Esophagus muscularis mucosa (tissue), 4 donors: ENCODE data around the gene RMDN3. TPM values are rescaled to one million over a fixed set of nuclear protein-coding genes. Genes with fewer than 3 reads are reported as not detected.

Source experiments
- DNase-seq: peaks from one replicate; pipeline ENCODE4 v3.0.0-alpha.2; 2017; ENCODE audit errors: extremely low spot score
- H3K27ac ChIP-seq, 4 donors: fragments of 200-600 bp; sonication (generic); replicated peaks in 1 of 4; 1 replicate in 3 of 4; 2 replicates in 1 of 4; pipeline ENCODE4 v1.5.1; 2016 to 2019; ENCODE audit warnings: mild to moderate bottlenecking in 1 of 4
- H3K27me3 ChIP-seq, 4 donors: fragments of 200-600 bp; sonication (generic); one replicate each; pipeline versions ENCODE4 v1.5.1 to v1.6.0; 2016 to 2019
- H3K36me3 ChIP-seq, 4 donors: fragments of 200-600 bp; sonication (generic); one replicate each; pipeline ENCODE4 v1.5.1; 2016 to 2019
- H3K4me1 ChIP-seq, 4 donors: fragments of 200-600 bp; sonication (generic); one replicate each; pipeline ENCODE4 v1.5.1; 2016 to 2019
- H3K4me3 ChIP-seq, 4 donors: fragments of 200-600 bp; sonication (generic); 1 replicate in 2 of 4; 2 replicates in 2 of 4; pipeline ENCODE4 v1.5.1; 2016 to 2019; ENCODE audit warnings: mild to moderate bottlenecking in 4 of 4, moderate library complexity in 1 of 4
- H3K9me3 ChIP-seq, 4 donors: fragments of 200-600 bp; sonication (generic); 1 replicate in 3 of 4; 2 replicates in 1 of 4; pipeline ENCODE4 v1.5.1; 2016 to 2019
- EP300 ChIP-seq: sonication (generic); formaldehyde crosslinking; IDR thresholded peaks from one replicate; pipeline ENCODE4 v1.6.1; 2017; ENCODE audit warnings: antibody characterized with exemption
- POLR2A ChIP-seq: fragments of 450-650 bp; IDR thresholded peaks from one replicate; pipeline ENCODE4 v1.6.1; 2017; ENCODE audit warnings: antibody characterized with exemption, moderate library complexity, mild to moderate bottlenecking, low read depth
- POLR2AphosphoS5 ChIP-seq, 2 donors: sonication (generic); formaldehyde crosslinking; IDR thresholded peaks; one replicate each; pipeline ENCODE4 v1.6.1; 2017; ENCODE audit warnings: antibody characterized with exemption in 2 of 2
- WGBS: methylation state at CpG from one replicate; pipeline ENCODE4 v1.1.5; 2018; 5-methylcytosine and 5-hydroxymethylcytosine counted together
- intact Hi-C: fragments of 100-400 bp; cut with DNase I; formaldehyde crosslinking; loops from one replicate; pipeline ENCODE4 v1.15.1; 2023
- total RNA-seq, 4 donors: library from RNA; depleted of rRNA; stranded (reverse); fragments of >200 nt; gene quantifications; one replicate each; pipeline versions ENCODE4 v1.1.0 to v1.2.1, GENCODE V29; 2016
- TF ChIP-seq, protein P1 (sequence below), 3 experiments: fragments of 200-600 bp in 2 of 3; fragments of 450-650 bp in 1 of 3; sonication (generic) in 2 of 3; IDR thresholded peaks; one replicate each; pipeline ENCODE4 v1.5.1; 2017 to 2019; ENCODE audit warnings: antibody characterized with exemption in 3 of 3, mild to moderate bottlenecking in 2 of 3, moderate library complexity in 1 of 3

RMDN3 gene
- total RNA-seq, 4 donors from 2014 or later: 29.5 to 34.9 (median 31.5) TPM

DNA sequence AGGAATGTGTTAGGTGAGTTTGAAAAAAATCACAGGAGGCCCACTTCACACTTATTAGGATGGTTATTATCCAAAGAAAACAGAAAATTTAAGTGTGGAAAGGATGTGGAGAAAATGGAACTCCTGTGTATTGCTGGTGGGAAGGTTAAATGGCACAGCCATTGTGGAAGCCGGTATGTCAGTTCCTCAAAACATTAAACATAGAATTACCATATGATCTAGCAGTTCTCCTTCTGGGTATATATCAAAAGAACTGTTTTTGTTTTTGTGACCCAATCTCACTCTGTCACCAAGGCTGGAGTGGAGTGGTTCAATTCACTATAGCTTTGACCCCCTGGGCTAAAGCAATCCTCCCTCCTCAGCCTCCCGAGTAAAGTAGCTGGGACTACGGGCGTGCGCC, 41.5 kb upstream of the RMDN3 start:
- Histone ChIP-seq H3K36me3 (peaks cover 0 to 28% (median 8%) of the 10 kb centered on the region in 4 donors), H3K9me3 (no peaks in the 10 kb centered on the region), H3K4me1 (peaks cover 0 to 23% (median 13%) of the 10 kb centered on the region in 4 donors), H3K27ac (no peak overlapping the region), H3K4me3 (no peak overlapping the region), H3K27me3 (no peaks in the 10 kb centered on the region)
- intact Hi-C loops: no loop called here
- DNase-seq: no peak
- TF ChIP-seq, protein P1, sequence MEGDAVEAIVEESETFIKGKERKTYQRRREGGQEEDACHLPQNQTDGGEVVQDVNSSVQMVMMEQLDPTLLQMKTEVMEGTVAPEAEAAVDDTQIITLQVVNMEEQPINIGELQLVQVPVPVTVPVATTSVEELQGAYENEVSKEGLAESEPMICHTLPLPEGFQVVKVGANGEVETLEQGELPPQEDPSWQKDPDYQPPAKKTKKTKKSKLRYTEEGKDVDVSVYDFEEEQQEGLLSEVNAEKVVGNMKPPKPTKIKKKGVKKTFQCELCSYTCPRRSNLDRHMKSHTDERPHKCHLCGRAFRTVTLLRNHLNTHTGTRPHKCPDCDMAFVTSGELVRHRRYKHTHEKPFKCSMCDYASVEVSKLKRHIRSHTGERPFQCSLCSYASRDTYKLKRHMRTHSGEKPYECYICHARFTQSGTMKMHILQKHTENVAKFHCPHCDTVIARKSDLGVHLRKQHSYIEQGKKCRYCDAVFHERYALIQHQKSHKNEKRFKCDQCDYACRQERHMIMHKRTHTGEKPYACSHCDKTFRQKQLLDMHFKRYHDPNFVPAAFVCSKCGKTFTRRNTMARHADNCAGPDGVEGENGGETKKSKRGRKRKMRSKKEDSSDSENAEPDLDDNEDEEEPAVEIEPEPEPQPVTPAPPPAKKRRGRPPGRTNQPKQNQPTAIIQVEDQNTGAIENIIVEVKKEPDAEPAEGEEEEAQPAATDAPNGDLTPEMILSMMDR (IDR thresholded peaks at IDR 0.05): no peak
- no peak for TF ChIP-seq EP300
- TF ChIP-seq POLR2A: no peak
- TF ChIP-seq POLR2AphosphoS5 (IDR thresholded peaks at IDR 0.05): no peak
- 91% methylated on average over 5 of the region's 5 CpGs for WGBS

DNA sequence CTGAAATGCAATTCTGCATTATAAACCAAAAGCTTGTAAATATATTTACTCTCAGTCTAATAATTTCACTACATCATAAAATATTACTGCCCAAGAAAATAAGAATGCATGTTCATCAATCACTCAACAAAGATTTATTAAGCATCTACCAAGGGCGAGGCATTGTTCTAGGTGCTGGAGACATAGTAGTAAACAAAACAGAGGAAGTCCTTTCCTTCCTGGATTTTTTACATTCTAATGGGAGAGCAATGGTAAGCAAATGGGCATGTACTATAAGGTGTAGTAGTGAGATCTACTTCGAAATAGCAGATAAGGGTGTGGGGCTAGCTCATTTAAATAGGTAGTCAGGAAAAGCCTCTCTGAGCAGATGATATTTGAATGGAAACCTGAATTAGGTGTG, 41.0 kb upstream of the RMDN3 start:
- no peak overlapping the region for H3K4me3 ChIP-seq
- H3K4me1 ChIP-seq: peaks cover 0 to 23% (median 13%) of the 10 kb centered on the region in 4 donors
- no peak overlapping the region for H3K27ac ChIP-seq
- TF ChIP-seq POLR2A (no peak), EP300 (no peak)
- no peak for DNase-seq
- WGBS: 70% methylated on average over 2 of the region's 2 CpGs
- peaks cover 0 to 28% (median 13%) of the 10 kb centered on the region in 4 donors for H3K36me3 ChIP-seq
- no peaks in the 10 kb centered on the region for H3K27me3 ChIP-seq
- intact Hi-C loops: no loop called here
- no peaks in the 10 kb centered on the region for H3K9me3 ChIP-seq

DNA sequence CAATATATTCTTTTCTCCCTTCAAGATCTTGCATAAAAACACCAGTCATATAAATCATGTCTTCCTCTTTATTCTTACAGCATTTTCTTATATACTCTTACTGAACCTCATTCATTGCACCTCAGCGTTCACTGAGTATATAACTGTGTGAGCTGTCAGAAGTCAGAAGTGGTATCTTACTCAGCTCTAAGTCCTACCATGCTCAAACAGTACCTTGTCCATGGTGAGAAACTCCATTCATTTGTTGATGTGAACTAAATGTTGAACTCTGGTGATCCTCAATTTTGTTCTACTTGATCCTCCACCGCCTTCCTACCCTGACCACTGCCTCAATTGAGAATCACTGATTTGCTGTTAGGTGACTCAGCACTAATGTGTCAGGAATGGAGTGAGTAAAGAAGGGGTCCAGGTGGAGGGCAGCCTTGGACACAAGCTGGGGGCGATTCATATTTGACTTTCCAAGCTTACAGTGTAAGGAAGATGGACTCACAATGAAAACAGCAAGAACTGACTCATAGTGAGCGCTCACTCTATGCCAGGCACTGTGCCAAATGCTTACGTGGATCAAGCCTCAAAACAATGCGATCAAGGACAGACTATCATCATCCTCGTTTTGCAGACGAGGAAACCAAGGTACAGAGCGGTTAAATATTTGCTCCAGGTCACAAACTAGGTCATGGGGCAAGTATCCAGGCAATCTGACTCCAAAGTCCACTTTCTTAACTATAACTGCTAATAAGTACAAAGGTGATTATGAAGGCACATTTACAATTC, 38.3 kb upstream of the RMDN3 start:
- no peak overlapping the region for H3K27ac ChIP-seq
- intact Hi-C loops: no loop called here
- H3K36me3 ChIP-seq: peaks cover 0 to 22% (median 14%) of the 10 kb centered on the region in 4 donors
- H3K4me3 ChIP-seq: no peak overlapping the region
- TF ChIP-seq POLR2A (no peak), EP300 (no peak), POLR2AphosphoS5 (IDR thresholded peaks at IDR 0.05) (no peak)
- no peak for DNase-seq
- 66% methylated on average over 9 of the region's 9 CpGs for whole genome bisulfite sequencing
- H3K4me1 ChIP-seq: peaks cover 0 to 23% (median 13%) of the 10 kb centered on the region in 4 donors
- H3K27me3 ChIP-seq: no peaks in the 10 kb centered on the region
- no peaks in the 10 kb centered on the region for H3K9me3 ChIP-seq

DNA sequence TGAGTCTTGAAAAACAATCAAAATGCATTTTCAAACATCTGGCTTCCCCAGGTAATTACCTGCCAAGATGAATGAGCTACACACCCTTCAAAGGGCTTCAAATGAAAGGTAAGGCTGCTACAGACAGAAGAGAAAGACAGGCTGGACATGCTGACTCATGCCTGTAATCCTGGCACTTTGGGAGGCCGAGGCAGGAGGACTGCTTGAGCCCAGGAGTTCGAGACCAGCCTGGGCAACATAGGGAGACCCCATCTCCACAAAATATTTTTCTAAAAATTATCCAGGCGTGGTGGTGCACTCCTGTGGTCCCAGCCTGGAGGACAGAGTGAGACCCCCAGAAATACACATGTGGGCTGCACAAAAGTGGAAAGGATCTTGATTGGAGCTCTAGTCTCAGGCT, 37.3 kb upstream of the RMDN3 start:
- intact Hi-C loops: no loop called here
- DNase-seq: no peak
- H3K27ac ChIP-seq: no peak overlapping the region
- peaks cover 0 to 22% (median 13%) of the 10 kb centered on the region in 4 donors for H3K36me3 ChIP-seq
- H3K4me1 ChIP-seq: peaks cover 5 to 31% (median 21%) of the 10 kb centered on the region in 4 donors
- H3K9me3 ChIP-seq: no peaks in the 10 kb centered on the region
- WGBS: 95% methylated on average over 3 of the region's 3 CpGs
- no peak overlapping the region for H3K4me3 ChIP-seq
- no peaks in the 10 kb centered on the region for H3K27me3 ChIP-seq
- TF ChIP-seq, protein P1 (IDR thresholded peaks at IDR 0.05): no peak

DNA sequence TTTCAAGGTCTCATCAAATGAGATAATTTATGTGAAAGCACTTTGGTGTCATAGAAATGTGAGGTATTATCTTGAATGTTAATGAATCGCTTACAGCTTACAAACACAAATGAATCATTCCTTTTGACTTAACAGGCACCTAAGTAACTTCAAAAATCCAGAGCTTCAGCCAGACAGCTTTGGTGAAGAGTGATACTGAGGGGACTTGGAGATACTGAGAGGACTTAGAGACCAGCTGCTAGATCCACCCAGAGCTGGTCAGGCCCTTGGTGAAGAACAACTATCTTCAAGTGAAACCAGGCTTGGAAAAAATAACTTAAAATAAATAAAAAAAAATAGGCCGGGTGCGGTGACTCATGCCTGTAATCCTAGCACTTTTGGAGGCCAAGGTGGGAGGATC, 35.7 kb upstream of the RMDN3 start:
- Histone ChIP-seq H3K36me3 (peaks cover 0 to 22% (median 13%) of the 10 kb centered on the region in 4 donors), H3K4me3 (no peak overlapping the region), H3K27me3 (no peaks in the 10 kb centered on the region), H3K9me3 (no peaks in the 10 kb centered on the region), H3K4me1 (peaks cover 12 to 31% (median 24%) of the 10 kb centered on the region in 4 donors), H3K27ac (no peak overlapping the region)
- no peak for DNase-seq
- intact Hi-C loops: no loop called here
- WGBS: 79% methylated on average over 3 of the region's 3 CpGs
- no peak for TF ChIP-seq POLR2AphosphoS5 (IDR thresholded peaks at IDR 0.05)
- no peak for TF ChIP-seq POLR2A
- TF ChIP-seq EP300: no peak
- TF ChIP-seq, protein P1 (IDR thresholded peaks at IDR 0.05): no peak
